Activated effector memory CD4-positive, alpha-beta T cell treated with anti-CD3 and anti-CD28 coated beads, Interleukin-2, amount 50 U/mL, for 16 hours (primary cell): ENCODE data around the gene EDARADD.
"Not testable (repeated sequence)": the region's sequence is repeated elsewhere in the genome, so short reads cannot be mapped to it uniquely, and the experiment has no call there.

Source experiments
- DNase-seq: peaks from one replicate; pipeline ENCODE4 v3.0.0-alpha.2; 2020

EDARADD gene

DNA sequence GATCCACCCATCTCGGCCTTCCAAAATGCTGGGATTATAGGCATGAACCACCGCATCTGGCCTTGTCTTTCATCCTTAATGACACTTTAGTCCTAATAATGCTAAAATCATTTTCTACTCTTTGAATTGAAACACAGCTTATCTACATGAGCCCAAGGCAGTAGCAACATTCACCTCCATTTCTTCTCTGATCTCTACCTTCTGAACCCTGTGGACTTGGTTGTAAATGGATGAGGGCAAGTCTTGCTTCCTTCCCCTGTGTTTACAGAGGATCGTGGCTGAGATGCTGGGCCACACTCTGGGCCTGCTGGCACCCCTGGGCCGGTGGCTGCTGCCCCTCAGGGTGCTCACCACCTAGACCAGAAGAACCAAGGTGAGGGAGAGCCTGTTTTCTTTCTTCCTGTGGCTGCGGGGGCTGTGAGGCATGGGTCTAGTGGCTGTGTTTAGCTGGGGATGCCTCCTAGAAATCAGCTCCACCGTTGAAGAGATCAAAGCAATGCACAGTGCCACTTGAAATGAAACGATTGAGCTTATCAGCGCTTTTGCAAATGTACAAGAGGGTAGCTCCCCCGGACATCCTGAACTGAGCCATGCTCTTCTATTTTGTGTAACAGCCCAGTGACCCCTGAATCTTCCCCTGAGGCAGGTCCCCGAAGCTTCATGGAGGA is 97.5 kb downstream of the EDARADD start:
- DNase-seq = peak; percentile 47

DNA sequence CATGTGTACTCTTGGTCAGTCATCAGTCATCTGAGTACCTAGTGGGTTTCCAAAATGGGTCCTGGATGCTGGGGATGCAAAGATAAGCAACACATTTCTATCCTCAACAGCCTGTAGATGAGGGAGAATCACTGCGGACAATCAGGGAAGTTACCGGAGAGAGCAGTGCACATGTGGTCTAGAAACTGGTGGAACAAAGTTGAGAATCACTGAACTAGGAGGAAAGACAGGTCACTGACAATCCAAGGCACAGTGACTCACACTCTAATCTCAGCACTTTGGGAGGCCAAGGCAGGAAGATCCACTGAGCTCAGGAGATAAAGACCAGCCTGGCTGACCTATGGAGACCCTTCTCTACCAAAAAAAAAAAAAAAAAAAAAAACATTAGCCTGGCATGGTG is 98.3 kb downstream of the EDARADD start:
- peak; percentile 2 for DNase-seq

DNA sequence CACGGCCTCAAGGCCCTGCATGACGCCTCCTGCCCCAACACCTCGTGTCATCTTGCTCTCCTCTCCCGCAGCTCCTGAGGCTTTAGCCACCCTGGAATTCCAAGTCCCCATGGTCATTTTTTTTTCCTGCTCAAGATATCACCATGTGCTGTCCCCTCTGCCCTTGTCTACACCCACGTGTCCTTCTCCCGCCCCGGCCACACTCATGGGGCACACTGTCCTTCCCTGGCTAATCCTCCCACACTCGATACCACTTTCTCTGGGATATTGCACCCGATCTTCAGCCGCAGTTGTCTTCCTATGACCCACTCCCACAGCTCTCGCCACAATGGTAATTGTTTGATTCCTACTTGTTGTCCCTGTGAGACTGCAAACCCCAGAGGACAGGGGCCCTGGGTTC is 100.0 kb downstream of the EDARADD start:
- no peak for DNase-seq

- DNase-seq = no peak
These were observed 100.7 kb downstream of the EDARADD start for GRCh38 chr1:236494586-236495466.

DNA sequence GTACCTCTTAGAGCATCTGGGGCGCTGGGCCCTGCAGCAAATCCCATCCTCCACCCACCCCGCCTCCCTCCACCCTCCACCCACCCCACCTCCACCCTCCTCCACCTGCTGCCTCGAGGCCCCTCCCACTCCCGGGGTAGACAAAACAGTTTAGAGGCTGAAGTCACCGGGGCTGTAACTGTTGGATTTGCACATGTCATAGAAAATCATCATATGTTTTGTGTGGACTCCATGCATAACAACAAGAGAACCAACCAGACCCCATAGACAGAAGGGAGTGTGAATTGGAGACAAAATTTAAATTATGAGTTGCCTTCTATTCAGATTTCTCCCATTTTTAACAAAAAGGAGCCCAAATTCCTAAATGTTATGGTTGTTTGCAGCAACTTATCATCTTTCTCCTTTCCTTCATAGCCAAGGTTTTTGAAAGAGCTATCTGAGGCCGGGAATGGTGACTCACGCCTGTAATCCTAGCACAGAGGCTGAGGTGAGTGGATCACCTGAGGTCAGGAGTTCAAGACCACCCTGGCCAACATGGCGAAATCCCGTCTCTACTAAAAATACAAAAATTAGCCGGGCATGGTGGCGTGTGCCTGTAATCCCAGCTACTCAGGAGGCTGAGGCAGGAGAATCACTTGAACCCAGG is 101.5 kb downstream of the EDARADD start:
- no peak for DNase-seq

DNA sequence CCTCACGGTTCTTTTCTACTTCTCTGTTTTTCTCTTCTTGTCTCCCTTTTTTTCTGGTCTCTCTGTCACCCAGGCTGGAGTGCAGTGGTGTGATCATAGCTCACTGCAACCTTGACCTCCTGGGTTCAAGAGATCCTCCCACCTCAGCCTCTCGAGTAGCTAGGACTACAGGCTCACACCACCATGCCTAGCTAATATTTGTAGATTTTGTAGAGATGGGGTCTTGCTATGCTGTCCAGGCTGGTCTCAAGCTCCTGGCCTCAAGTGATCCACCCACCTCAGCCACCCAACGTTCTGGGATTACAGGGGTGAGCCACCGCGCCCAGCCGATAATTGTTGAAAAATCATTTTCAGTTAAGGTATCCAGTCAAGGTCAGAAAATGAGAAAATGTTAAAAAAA is 103.8 kb downstream of the EDARADD start:
- no peak for DNase-seq

DNA sequence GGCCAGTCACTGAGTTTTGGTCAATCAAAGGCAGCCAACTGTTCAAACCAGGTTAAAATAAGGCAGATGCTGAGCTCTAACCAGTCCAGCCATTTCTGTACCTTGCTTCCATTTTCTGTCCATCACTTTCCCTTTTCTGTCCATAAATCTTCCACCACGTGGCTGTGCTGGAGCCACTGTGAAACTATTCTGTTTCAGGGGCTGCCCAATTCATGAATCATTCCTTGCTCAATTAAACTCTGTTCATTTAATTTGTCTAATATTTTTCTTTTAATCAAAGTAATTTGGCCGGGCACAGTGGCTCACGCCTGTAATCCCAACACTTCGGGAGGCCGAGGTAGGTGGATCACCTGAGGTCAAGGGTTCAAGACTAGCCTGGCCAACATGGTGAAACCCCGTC is 107.0 kb downstream of the EDARADD start:
- no peak for DNase-seq

- DNase-seq = no peak
These were observed 108.5 kb downstream of the EDARADD start for GRCh38 chr1:236502579-236502971.

GRCh38 chr1:236502972-236503639 is 109.0 kb downstream of the EDARADD start:
- no peak for DNase-seq

GRCh38 chr1:236504338-236504737 is 110.3 kb downstream of the EDARADD start:
- DNase-seq = not testable (repeated sequence)

DNA sequence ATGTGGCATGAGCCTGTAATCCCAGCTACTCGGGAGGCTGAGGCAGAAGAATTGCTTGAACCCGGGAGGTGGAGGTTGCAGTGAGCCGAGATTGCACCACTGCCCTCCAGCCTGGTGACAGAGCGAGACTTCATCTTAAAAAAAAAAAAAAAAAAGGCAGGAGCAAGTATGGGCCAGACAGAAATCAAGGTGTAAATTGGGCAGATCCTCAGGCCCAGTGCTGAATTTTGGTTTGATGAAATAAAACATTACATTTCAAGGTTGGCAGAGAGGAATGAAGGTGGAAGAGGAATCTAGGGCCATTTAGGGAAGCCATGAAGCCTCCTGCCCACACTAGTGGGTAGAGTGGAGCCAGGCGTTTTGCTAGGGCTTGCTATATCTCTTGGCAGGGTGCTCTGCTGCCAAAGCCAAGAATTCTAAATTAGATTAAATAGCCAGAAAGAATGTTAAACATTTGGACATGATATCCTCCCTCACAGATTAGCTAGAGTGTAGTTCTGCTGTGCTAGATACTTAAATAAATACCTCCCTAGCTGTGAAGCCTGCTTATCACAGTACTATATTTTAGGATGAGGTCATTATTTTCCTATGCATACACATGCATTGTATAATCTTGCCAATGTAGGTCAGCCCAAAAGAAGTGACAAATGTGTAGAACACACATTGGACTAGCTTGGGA is 113.1 kb downstream of the EDARADD start:
- DNase-seq = no peak

DNA sequence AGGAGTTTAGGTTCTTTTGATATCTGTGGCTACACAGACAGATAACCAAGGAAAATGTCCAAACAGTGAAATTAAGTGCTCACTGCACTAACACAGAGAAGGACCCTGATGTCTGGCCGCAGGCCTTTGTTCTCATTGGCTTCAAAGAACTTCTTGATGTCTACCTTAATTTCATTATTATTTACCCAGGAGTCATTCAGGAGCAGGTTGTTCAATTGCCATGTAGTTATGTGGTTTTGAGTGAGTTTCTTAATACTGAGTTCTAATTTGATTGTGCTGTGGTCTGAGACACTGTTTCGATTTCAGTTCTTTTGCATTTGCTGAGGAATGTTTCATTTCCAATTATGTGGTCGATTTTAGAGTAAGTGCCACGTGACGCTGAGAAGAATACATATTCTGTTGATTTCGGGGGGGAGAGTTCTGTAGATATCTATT is 114.5 kb downstream of the EDARADD start:
- no peak for DNase-seq

GRCh38 chr1:236509203-236509602 is 115.1 kb downstream of the EDARADD start:
- no peak for DNase-seq

GRCh38 chr1:236509647-236510401 is 115.7 kb downstream of the EDARADD start:
- no peak for DNase-seq

DNA sequence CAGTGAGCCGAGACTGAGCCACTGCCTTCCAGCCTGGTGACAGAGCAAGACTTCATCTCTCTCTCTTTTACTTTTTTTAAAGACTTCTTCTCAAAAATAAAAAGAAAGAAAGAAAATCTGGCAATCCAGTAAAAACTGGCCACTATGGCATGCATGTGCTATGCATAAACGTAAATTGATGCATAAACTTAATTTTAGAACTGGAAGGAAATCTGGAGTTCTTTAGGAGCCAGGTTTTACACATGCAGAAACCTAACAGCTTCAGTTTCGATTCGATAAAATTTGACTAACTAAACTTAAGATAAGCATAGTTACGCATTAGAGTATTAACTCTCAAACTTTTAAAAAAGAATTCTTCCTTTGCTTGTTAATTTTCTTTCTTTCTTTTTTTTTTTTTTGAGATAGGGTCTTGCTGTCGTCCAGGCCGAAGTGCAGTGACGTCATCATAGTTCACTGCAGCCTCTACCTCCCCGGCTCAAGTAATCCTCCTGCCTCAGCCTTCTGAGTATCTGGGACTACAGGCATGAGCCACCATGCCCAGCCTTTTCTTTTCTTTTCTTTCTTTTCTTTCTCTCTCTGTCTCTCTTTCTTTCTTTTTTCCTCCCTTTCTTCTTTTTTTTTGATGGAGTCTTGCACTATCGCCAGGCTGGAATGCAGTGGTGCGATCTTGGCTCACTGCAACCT is 117.8 kb downstream of the EDARADD start:
- no peak for DNase-seq

GRCh38 chr1:236514703-236515442 is 120.8 kb downstream of the EDARADD start:
- DNase-seq = no peak

GRCh38 chr1:236515443-236515958 is 121.4 kb downstream of the EDARADD start:
- no peak for DNase-seq

GRCh38 chr1:236516929-236517704 is 123.0 kb downstream of the EDARADD start:
- DNase-seq = peak; percentile 78

DNA sequence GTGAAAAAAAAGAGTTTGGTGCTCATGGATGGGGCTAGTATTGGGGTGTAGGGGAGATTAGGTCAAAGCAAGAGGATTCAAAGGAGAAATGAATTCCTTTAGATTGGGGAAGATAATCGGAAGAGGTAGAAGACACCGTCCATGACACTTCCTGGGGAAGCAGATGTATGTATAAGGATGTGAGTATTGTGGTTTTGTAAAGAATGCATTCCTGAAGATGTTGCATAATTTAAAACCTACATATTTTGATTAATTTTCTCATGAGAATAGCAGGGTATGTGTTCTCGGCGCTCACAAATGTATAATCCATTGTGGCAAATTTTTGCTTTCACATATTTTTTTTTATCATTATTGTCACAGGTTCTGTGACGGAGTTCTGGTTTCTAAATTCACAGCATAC is 124.2 kb downstream of the EDARADD start:
- DNase-seq = no peak
